Stimulated activated CD4-positive, alpha-beta T cell treated with anti-CD3 and anti-CD28 coated beads, Interleukin-1b, Interleukin-23, amount 100 ng/mL, for 1 hour (primary cell): ENCODE data around the gene CFAP97.
A peak's percentile ranks its signal among the peaks of the same experiment; 100 is the strongest.
"Not testable (repeated sequence)": the region's sequence is repeated elsewhere in the genome, so short reads cannot be mapped to it uniquely, and the experiment has no call there.

ENCODE experiments used
- DNase-seq, 2 donors: peaks; one replicate each; pipeline ENCODE4 v3.0.0-alpha.2; 2020; ENCODE audit warnings: low read depth in 2 of 2

CFAP97 gene

GRCh38 chr4:185222598-185222997, 18.8 kb upstream of the CFAP97 start:
- no peak for DNase-seq

- DNase-seq: no peak
Measured at GRCh38 chr4:185221912-185222311, 18.1 kb upstream of the CFAP97 start.

GRCh38 chr4:185221491-185221890, 17.7 kb upstream of the CFAP97 start:
- DNase-seq: no peak

- DNase-seq: no peak
Measured at GRCh38 chr4:185219551-185220344, 15.9 kb upstream of the CFAP97 start.

GRCh38 chr4:185218312-185218711, 14.5 kb upstream of the CFAP97 start:
- DNase-seq: no peak

- DNase-seq: no peak
Measured at GRCh38 chr4:185217408-185217975, 13.7 kb upstream of the CFAP97 start.

- DNase-seq: no peak
Measured at GRCh38 chr4:185215261-185215660, 11.5 kb upstream of the CFAP97 start.

GRCh38 chr4:185213877-185214276, 10.1 kb upstream of the CFAP97 start:
- DNase-seq: no peak

- no peak for DNase-seq
Measured at GRCh38 chr4:185212581-185212980, 8.8 kb upstream of the CFAP97 start.

- no peak for DNase-seq
Measured at GRCh38 chr4:185211641-185212040, 7.8 kb upstream of the CFAP97 start.

GRCh38 chr4:185211035-185211434, 7.2 kb upstream of the CFAP97 start:
- no peak for DNase-seq

GRCh38 chr4:185210102-185210981, 6.5 kb upstream of the CFAP97 start:
- no peak for DNase-seq

- DNase-seq: not testable (repeated sequence)
Measured at GRCh38 chr4:185209852-185210101, 6.0 kb upstream of the CFAP97 start.

GRCh38 chr4:185209031-185209851, 5.4 kb upstream of the CFAP97 start, which contains the start of gene SNX25:
SNX25 (plus strand) TSS chr4:185209598; CDS start chr4:185209827, 229 bp downstream.
- peak; percentile 60 to 78 for DNase-seq

GRCh38 chr4:185207466-185207865, 3.7 kb upstream of the CFAP97 start:
- no peak for DNase-seq

GRCh38 chr4:185205697-185206342, 2.0 kb upstream of the CFAP97 start:
- no peak for DNase-seq

- DNase-seq: not testable (repeated sequence)
Measured at GRCh38 chr4:185205073-185205472, 1.3 kb upstream of the CFAP97 start.

- DNase-seq: no peak
Measured at GRCh38 chr4:185204238-185204910, 574 bp upstream of the CFAP97 start.

- no peak for DNase-seq
Measured at GRCh38 chr4:185202984-185203485, 765 bp downstream of the CFAP97 start.
